ENCODE measurements around the gene ARMC2. TPM values are rescaled to one million over a fixed set of nuclear protein-coding genes. Genes with fewer than 3 reads are reported as not detected.
"Not testable (repeated sequence)": the region's sequence is repeated elsewhere in the genome, so short reads cannot be mapped to it uniquely, and the experiment has no call there.

Gene ARMC2
- total and polyA plus RNA-seq, 2 donors from 2014 or later = 1.9 to 12.7 TPM

- intact Hi-C loops (cut with DNase I) = loop anchor here (5.0 kb wide), 1 partner anchor 341 kb away; no protein-coding TSS in a partner anchor
- TF ChIP-seq, protein P1, sequence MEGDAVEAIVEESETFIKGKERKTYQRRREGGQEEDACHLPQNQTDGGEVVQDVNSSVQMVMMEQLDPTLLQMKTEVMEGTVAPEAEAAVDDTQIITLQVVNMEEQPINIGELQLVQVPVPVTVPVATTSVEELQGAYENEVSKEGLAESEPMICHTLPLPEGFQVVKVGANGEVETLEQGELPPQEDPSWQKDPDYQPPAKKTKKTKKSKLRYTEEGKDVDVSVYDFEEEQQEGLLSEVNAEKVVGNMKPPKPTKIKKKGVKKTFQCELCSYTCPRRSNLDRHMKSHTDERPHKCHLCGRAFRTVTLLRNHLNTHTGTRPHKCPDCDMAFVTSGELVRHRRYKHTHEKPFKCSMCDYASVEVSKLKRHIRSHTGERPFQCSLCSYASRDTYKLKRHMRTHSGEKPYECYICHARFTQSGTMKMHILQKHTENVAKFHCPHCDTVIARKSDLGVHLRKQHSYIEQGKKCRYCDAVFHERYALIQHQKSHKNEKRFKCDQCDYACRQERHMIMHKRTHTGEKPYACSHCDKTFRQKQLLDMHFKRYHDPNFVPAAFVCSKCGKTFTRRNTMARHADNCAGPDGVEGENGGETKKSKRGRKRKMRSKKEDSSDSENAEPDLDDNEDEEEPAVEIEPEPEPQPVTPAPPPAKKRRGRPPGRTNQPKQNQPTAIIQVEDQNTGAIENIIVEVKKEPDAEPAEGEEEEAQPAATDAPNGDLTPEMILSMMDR (IDR thresholded peaks at IDR 0.05; ENCODE audit: borderline replicate concordance, extremely low read depth, insufficient read depth) = no peak
- Histone ChIP-seq H3K4me1 (ENCODE audit: control insufficient read depth in 2 of 3, insufficient read depth in 2 of 3, low read depth in 1 of 3, low read length in 3 of 3) (no peaks in the 10 kb centered on the region), H3K27me3 (ENCODE audit: control insufficient read depth, insufficient read depth, low read length) (no peaks in the 10 kb centered on the region), H3K36me3 (ENCODE audit: control insufficient read depth in 2 of 3, insufficient read depth in 3 of 3, low read length in 3 of 3) (no peaks in the 10 kb centered on the region), H3K9ac (ENCODE audit: low read length in 3 of 3) (no peak overlapping the region), H3K4me3 (ENCODE audit: low read length in 3 of 3) (no peak overlapping the region), H3K27ac (ENCODE audit: low read depth in 2 of 2, low read length in 2 of 2) (no peak overlapping the region), H3K9me3 (ENCODE audit: control insufficient read depth in 2 of 3, insufficient read depth in 1 of 3, low read length in 3 of 3) (no peaks in the 10 kb centered on the region)
- no peak for DNase-seq
- FAIRE-seq = no peak
Observed at GRCh38 chr6:108888745-108889144, 40.5 kb downstream of the ARMC2 start.

GRCh38 chr6:108890898-108891297 is 42.7 kb downstream of the ARMC2 start:
- H3K9me3 ChIP-seq (ENCODE audit: control insufficient read depth in 2 of 3, insufficient read depth in 1 of 3, low read length in 3 of 3); H3K4me1 ChIP-seq (ENCODE audit: control insufficient read depth in 2 of 3, insufficient read depth in 2 of 3, low read depth in 1 of 3, low read length in 3 of 3); DNase-seq; H3K4me3 ChIP-seq (ENCODE audit: low read length in 3 of 3); H3K27ac ChIP-seq (ENCODE audit: low read depth in 2 of 2, low read length in 2 of 2); FAIRE-seq; H3K9ac ChIP-seq (ENCODE audit: low read length in 3 of 3); intact Hi-C loops (cut with DNase I); H3K36me3 ChIP-seq (ENCODE audit: control insufficient read depth in 2 of 3, insufficient read depth in 3 of 3, low read length in 3 of 3); H3K27me3 ChIP-seq (ENCODE audit: control insufficient read depth, insufficient read depth, low read length): not testable (repeated sequence)

DNA sequence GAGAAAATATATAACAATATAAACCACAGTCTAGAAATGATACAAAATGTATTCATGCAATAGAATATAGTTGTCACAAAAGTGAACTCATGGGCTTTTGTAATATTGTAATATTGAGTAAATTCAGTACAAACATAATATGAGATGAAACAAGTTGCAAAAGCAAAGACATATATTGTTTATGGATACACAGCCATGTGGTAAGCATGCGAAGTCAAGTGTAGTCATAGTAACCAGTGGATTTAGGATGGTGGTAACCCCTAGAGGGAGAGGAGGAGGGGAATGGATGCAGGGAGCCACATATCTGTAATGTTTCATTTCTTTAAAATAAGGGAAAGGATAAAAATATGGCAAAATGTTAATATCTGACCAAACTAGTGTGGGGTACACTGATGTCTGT is 47.3 kb downstream of the ARMC2 start:
- TF ChIP-seq, protein P1 (IDR thresholded peaks at IDR 0.05; ENCODE audit: borderline replicate concordance, extremely low read depth, insufficient read depth) = no peak
- peak overlapping the region in 1 of 2 donors; percentile 41 for H3K27ac ChIP-seq (ENCODE audit: low read depth in 2 of 2, low read length in 2 of 2)
- H3K9me3 ChIP-seq (ENCODE audit: control insufficient read depth in 2 of 3, insufficient read depth in 1 of 3, low read length in 3 of 3) = no peaks in the 10 kb centered on the region
- H3K36me3 ChIP-seq (ENCODE audit: control insufficient read depth in 2 of 3, insufficient read depth in 3 of 3, low read length in 3 of 3) = no peaks in the 10 kb centered on the region
- no peaks in the 10 kb centered on the region for H3K27me3 ChIP-seq (ENCODE audit: control insufficient read depth, insufficient read depth, low read length)
- DNase-seq = no peak
- no peak overlapping the region for H3K4me3 ChIP-seq (ENCODE audit: low read length in 3 of 3)
- H3K4me1 ChIP-seq (ENCODE audit: control insufficient read depth in 2 of 3, insufficient read depth in 2 of 3, low read depth in 1 of 3, low read length in 3 of 3) = no peaks in the 10 kb centered on the region
- FAIRE-seq = no peak
- no peak overlapping the region for H3K9ac ChIP-seq (ENCODE audit: low read length in 3 of 3)
- intact Hi-C loops (cut with DNase I) = no loop called here

DNA sequence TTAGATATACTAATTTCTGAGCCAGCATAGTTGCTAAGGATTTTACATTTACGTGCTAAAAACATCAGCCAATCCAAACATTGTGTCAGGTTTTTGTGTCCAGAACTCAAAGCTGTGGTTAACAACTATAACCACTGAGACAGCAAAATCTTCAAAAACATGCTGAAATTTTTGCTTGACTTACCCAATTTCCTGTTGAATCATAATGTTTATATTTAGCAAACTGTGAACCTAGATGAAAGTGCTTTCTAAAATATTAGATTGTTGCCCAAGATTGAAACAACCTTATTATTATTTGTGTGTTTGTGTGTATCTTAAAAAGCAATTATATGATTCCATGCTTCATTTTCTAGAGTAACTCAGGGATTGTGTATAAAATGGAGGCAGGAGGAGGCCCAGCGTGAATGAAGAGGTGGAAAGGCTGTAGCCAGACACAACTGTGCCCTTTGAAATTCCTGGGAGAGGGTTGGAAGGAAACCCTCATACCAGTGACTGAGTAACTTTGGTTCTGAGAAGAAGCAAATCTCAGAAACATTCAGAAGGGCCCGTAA is 48.0 kb downstream of the ARMC2 start:
- H3K9ac ChIP-seq (ENCODE audit: low read length in 3 of 3) = no peak overlapping the region

More for the DNA sequence above, 48.0 kb downstream of the ARMC2 start:
- no peaks in the 10 kb centered on the region for H3K36me3 ChIP-seq (ENCODE audit: control insufficient read depth in 2 of 3, insufficient read depth in 3 of 3, low read length in 3 of 3)
- H3K27me3 ChIP-seq (ENCODE audit: control insufficient read depth, insufficient read depth, low read length) = no peaks in the 10 kb centered on the region
- peak in 1 of 5 donors; percentile 11 for DNase-seq
- intact Hi-C loops (cut with DNase I) = no loop called here
- H3K27ac ChIP-seq (ENCODE audit: low read depth in 2 of 2, low read length in 2 of 2) = no peak overlapping the region
- peak; percentile 90 for FAIRE-seq
- no peak overlapping the region for H3K4me3 ChIP-seq (ENCODE audit: low read length in 3 of 3)
- TF ChIP-seq, protein P1 (IDR thresholded peaks at IDR 0.05; ENCODE audit: borderline replicate concordance, extremely low read depth, insufficient read depth) = no peak
- no peaks in the 10 kb centered on the region for H3K4me1 ChIP-seq (ENCODE audit: control insufficient read depth in 2 of 3, insufficient read depth in 2 of 3, low read depth in 1 of 3, low read length in 3 of 3)
- no peaks in the 10 kb centered on the region for H3K9me3 ChIP-seq (ENCODE audit: control insufficient read depth in 2 of 3, insufficient read depth in 1 of 3, low read length in 3 of 3)

All from kidney (tissue), 14 donors.